NCI-H2227 treated with DMSO at 0.1 percent for 48 hours (cell line): Measurements from ENCODE around the gene PPP1R14B.

ENCODE experiments used
- DNase-seq: peaks from one replicate; lab custom pipeline; 2025; lab: John Stamatoyannopoulos, UW

The PPP1R14B gene, protein sequence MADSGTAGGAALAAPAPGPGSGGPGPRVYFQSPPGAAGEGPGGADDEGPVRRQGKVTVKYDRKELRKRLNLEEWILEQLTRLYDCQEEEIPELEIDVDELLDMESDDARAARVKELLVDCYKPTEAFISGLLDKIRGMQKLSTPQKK

DNA sequence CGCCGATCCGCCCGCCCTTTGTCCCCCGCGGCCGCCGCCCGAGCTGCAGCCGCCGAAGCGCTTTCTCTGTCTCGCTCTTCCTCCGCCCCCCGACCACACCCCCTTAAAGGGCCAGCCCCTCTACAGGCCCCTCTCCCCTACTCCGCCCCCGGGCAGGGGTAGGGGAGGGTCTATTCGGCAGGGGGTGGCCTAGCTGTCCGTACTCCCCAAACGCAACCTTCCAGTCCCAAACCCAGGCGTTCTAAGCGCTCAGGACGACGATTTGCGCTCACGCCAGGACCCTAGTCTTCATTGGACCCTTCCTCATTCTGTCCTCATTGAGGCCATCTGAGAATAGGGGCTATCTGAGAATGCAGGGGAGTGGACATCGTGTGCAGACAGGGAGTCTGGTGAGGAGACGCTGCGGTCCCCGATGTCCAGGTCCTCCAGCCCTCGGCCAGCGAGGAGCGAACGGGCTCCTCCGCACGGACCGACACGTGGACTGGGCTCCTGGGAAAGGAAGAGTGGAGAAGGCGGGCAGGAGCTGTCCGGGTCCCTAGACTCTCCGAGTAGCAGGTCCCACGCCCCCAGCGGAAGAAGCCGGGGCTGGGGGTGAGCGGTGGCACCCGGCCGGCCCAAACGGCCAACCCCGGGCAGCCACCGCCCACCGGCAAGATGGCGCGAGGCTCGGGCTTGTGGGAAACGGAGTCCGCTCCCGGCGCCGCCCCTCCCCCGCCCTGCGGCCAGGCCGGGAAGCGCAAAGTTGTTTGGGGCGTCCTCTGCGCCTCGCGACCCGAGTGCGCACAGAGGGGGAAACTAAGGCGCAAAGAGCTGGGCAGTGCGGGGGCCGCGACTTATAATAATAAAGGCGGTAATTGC, at the start of gene PPP1R14B:
PPP1R14B (minus strand) TSS at position 73 of the 858 bp plus-strand sequence. CDS start 270 bp downstream, outside the sequence.
- peak; percentile 85 for DNase-seq

DNA sequence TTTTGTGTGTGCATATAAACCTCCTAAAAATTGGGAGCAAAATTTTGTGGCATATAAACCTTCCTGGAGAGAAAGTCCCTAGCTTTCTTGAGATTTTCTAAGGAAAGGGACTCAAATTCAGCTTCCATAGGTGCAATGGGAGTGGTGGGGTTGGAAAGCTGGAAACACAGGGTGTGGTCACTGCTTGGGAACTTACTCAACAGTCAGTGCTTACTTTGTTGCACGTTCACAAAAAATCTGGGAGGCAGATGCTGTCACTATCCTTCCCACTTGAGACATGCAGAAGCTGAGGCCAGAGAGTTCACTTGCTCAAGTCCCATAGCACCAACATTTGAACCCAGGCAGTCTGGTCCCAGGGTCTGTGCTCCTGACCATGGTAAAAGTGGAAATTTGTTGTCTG, 49.5 kb upstream of the PPP1R14B start:
- no peak for DNase-seq

DNA sequence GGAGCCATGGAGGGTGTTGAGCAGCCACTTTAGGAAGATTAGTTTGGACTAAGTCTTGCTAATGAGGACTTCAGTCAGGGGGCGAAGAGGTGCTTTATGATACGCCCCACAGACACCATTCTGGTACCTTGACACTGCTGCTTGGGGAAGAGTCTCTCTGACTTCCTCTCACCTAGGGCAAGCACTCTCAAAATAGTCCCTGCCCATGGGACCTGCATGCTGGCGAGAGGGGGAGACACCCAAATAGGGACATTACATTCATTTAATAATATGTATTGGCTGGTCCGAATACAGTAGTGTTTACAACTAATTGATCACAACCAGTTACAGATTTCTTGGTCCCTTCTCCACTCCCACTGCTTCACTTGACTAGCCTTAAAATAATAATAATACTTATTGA, 49.0 kb upstream of the PPP1R14B start:
- no peak for DNase-seq

DNA sequence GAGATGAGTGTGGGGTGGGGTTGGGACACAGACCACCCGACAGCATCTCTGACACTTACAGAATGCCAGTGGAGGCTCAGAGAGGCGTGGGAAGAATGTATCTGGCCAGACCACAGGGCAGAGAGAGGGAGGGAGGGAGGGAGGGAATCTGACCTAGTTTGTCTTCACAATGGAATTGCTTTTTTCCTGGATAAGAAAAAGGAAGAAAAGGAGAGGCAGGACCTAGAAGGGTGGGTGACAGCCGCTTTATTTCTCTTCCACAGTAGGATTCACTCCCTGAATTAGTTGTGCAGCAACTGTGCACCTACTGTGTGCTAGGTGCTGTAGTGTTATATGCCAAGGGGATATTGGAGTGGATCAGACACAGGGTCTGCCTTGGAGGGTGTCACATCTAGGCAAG, 48.0 kb upstream of the PPP1R14B start:
- no peak for DNase-seq

DNA sequence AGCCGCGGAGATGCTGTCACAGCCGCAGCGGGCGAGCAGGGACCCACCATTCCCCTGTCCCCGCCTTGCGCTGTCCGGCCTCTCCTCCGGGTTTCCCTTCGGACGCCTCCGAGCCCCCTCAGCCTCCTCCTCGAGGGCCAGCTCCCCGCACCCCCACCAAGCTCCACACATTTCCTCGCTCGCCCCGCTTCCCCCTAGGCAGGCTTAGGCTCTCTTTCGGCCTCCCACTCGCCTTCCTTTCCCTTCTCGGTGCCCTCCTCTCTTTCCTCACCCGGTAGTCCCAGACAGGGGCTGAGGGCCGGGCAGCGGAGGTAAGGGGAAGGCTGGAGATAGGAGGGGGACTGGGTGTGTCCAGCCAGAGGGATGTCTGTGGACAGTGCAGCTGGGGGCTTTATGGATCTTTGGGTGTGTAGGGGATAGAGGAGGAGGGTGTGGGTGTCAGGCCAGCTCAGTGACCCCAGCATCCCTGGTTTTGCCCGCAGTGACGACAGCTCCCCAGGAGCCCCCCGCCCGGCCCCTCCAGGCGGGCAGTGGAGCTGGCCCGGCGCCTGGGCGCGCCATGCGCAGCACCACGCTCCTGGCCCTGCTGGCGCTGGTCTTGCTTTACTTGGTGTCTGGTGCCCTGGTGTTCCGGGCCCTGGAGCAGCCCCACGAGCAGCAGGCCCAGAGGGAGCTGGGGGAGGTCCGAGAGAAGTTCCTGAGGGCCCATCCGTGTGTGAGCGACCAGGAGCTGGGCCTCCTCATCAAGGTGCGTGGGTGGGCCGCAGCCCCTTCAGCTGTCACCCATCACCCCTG, 45.9 kb upstream of the PPP1R14B start:
- no peak for DNase-seq

DNA sequence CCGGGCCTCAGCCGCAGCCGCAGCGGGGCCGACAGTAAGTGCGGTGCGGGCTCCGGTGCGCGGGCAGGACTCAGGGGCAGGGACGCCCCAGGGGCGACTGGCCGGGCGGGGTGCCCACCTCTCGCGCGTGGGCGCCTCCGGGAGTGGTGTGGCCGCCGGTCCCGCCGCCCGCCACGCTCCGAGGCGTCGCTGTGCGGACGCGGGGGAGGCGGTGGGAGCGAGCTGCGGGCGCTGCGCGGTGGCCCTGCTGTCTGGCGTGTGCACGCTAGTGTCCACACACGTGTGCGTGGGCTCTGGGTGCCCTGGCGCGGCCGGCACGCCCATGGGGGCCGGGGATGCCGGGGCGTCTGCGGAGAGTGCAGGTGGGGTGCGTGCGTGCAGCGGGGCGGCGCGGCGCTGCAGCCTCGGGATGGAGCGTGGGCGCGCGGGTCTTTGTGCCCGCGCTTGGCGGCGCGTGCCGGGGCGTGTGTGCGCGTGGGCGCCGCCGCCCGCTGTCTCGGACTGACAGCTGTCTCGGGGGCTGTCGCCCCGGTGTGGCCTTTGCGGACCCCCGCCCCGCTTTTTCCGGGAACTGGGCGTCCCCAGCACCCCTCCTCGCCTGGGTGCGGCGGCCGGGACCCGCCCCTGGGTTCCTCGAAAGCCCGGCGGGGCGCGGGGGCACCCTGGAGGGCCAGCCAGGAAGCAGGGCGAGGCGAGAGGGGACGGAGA, 45.2 kb upstream of the PPP1R14B start:
- DNase-seq, result no peak

DNA sequence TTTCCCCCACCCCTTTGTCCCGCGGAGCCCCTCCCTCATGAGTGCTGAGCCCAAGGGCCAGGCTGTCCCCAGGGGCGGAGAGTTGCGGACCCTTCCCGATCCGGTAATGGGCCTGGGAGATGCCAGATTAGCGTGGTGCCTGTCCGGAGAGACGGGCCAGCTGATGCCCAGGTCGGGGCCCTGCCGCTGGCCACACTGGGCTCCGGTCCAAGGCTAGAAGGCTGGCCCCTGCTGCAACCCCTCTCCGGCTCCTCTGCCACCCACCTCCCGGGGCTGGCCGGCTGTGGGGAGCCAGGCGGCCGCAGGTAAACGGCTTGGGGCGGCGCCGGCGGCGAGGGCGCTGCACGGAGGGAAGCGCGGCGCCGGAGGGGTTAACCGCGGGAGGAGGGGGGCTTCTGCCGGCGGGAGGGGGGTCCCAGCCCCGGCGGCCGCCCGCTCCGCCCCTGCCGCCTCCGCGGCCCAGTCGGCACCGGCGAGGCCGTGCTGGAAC, 44.6 kb upstream of the PPP1R14B start, which contains the start of gene KCNK4:
KCNK4 (plus strand) TSS at position 41 of the 490 bp plus-strand sequence. CDS start 1,717 bp downstream, outside the sequence.
- DNase-seq, result no peak

DNA sequence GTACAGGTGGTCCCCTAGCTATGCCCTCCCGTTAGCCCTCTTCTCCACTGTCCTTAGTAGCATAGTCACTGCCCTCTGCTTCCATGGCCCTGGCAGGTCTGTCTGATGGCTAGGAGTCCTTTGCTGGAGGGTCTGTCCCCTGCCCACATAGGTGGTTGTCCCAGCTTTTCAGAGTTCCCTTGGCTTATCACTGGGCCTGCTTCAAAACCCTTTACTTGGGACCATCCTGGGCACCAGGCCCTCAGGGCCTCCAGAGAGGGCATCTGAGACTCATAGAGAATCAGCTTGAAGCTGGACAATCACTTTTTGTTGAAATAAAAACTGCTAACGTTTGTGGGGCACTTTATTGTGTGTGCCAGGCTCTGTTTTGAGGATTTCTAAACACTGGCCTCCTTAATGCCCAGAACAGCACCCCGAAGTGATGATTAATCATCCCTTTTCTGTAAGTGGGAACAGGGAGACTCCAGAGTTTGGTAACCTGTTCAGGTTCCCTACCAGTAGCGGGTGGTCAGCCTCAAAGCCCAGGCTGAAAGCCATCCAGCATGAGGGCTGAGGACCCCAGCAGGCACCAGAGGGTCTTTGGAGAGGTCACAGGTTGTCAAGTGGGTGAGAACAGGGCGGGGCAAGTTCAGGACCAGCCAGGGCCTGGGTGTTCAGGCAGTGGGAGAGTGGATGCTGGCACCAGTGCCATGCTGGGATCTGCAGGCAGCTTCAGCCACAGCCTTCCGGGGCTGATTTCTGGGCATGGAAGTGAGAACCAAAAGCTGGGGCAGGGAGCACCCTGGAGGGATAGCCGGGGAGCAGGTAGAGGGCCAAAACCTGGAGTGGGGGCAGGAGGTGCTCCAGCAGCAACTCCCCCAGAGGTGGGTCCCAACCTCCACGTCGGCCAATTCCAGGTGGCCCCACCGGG, 43.9 kb upstream of the PPP1R14B start:
- DNase-seq, result no peak

DNA sequence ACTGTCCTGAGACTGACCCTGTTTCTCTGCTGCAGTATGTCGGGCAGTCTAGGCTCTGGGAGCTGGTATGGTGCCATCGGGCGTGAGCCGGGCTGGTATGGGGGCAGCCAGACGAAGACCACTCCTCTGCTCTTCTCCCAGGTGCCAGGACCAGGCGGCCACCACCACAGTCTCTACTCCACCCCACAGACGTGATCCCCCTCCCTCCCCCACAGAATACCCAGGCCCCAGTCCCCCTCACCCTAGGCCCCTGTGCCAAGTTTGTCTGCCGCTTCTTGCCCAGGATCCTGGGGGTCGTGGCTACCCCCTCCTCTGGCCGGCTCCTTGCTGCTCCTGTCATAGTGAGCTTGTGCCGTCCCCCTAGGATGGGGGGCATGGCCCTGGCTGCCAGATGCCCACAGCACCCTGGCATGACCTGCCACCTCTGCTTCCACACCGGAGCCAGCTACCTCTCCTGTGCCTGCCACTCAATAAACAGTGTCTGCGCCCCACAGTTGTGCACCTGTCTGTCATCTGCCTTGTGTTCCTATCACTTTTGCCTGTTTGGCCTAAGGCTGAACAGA, 42.3 kb upstream of the PPP1R14B start:
- DNase-seq, result no peak

DNA sequence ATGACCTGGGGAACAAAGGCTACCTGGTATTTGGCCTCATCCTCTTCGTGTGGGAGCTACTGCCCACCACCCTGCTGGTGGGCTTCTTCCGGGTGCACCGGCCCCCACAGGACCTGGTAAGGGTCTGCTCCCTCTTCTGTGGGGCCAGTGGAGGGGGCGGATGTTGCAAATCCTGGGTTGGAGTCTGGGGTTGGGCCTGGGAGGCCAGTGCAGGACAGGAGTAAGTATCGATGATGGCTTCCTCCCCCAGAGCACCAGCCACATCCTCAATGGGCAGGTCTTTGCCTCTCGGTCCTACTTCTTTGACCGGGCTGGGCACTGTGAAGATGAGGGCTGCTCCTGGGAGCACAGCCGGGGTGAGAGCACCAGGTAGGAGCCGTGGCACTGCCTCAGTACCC, 41.6 kb upstream of the PPP1R14B start:
- DNase-seq, result no peak

DNA sequence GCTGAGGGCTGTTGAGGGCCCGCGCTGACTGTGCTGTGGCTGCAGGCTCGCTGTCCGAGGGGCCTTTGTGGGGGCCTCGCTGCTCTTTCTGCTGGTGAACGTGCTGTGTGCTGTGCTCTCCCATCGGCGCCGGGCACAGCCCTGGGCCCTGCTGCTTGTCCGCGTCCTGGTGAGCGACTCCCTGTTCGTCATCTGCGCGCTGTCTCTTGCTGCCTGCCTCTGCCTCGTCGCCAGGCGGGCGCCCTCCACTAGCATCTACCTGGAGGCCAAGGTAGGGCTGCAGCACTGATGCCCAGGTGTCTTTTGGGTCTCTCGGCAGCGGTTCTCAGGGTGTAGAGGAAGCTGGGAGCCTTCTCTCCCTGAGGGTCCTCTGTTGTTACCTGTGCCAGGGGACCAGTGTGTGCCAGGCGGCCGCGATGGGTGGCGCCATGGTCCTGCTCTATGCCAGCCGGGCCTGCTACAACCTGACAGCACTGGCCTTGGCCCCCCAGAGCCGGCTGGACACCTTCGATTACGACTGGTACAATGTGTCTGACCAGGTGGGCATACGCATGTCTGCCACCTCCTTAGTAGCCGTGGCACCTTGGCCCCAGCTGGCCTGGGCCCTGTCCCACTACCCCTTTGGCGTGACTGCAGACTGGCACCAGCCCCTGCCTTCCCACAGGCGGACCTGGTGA, 41.1 kb upstream of the PPP1R14B start:
- no peak for DNase-seq

DNA sequence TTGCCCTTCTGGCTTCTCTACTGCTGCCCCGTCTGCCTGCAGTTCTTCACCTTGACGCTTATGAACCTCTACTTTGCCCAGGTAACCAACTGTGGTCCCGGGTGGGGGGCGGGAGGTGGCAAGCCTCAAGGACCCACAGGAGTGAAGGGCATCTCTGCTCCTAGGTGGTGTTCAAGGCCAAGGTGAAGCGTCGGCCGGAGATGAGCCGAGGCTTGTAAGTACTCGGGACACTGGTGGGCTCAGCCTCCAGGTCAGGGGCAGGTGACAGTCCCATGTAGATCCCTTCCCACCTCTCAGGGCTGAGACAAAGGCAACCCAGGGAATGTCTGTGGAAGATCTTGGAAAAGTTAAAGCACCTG, 40.0 kb upstream of the PPP1R14B start:
- DNase-seq, result no peak

DNA sequence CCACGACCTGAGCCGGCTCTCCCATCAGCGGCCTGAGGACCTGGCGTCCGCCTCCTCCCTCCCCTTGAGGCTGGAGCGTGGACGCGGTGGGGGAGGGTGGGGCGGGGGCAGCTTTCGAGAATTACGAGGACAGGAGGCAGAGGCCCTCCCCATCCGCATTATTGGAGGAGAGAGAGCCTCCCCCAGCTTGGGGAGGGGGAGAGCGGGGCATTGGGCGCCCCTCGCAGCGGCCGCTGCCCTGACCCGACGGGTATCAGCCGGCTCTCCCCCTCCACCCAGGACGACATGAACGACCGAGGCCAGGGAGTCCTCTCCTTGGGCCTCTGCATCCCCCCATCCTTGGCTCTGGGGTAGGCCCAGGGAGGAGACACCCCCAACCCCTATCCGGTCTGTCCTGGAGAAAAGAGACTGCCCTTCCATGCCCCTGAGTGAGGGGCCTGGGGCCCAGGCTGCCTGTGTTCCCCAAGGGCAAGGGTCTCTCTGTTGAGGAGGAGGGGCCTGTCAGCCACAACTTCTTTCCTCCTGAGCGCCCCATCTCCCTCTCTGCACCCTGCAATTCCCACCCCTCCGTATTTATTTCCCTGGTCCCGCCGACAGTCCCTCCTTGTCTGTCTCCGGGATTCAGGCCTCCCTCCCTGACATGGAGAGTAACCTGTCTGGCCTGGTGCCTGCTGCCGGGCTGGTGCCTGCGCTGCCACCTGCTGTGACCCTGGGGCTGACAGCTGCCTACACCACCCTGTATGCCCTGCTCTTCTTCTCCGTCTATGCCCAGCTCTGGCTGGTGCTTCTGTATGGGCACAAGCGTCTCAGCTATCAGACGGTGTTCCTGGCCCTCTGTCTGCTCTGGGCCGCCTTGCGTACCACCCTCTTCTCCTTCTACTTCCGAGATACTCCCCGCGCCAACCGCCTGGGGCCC, 39.4 kb upstream of the PPP1R14B start:
- DNase-seq, result no peak

DNA sequence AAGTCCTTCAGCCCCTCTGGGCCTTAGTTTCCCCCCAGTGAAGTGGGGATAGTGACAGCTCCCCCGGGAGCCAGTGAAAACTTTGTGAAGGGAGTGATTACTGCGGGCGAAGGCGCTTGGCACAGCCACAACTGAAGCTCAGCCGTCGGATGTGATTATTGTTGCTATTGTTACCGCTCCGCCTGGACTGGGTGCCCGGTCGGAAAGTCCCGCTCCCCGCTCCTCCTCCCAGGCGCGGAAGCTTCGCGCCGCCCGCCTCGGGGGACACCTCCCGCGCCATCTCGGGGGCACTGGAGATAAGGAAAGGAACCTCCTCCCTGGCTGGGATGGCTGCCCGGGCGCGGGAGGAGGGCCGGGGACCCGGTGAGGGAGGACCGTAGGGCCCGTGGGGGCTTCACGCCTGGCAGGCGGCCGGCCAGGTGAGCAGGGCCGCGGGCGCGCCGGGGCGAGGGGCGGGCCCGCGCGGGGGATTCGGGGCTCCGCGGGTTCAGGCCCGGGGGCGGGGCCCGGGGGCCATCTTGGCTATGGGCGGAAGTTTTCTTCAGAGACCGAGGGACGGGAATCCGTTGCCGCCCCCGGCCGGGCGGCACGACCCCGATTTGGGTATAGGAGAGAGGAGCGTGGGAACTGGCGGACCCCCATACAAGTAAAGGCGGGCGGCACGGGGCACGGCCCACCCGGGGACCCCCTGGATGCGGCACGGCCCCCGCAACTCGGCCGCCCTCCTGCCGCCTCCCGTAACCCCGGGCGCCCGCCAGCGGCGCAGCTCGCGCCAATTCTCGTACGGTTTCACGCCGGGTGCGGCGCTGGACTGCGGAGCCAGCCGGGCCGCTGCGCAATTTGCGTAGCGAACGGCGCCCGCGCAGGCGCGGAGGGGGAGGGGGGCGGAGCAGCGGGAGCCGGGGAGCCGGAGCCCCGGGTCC, 38.5 kb upstream of the PPP1R14B start, which contains the start of gene GPR137:
GPR137 (plus strand) TSS at position 887 of the 923 bp plus-strand sequence. CDS start 677 bp downstream, outside the sequence.
- peak; percentile 73 for DNase-seq

DNA sequence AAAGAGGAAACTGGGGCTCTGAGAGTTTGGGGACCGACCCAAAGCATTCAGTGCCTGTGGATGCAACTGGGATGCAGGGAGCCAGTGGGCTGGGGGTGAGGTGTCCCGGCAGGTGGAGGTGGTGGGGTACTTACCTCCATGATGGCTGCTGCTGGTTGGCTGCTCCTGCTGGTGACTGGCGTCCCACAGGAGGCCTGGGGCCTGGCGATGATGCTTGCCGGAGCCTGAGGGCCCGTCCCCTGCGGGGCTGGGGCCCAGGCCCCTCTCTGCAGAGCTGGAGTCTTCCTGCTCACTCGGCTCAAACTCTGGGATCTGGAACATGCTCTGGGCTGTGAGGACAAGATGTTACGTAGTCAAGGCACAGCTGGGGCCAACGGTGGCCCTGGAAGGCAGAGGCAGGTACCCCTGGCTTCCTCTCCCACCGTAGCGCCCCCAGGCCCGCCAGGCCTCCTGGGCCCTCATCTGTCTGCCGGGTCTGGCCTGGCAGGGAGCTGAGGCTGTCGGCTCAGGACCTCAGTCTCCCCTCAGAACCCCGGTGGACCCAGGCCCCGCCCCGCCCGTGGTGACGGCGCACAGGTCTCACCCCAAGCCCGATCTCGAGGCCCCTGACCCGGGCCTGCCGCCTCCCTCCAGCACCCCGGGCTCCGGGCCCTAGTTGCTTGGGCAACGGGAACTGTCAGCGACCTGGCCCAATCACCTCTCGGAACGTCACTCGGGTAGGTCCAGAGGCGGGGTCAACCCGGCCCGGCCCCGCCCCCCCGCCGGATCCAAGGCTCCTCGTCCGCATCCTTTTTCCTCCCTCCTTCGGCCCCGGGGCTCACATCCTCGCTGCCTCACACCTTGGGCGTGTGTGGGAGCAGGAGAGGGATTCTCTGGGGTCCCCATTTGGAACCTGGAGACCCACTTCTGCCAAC, 37.6 kb upstream of the PPP1R14B start, which contains the start of gene BAD:
BAD (minus strand) TSS at position 618 of the 914 bp plus-strand sequence; CDS start at position 321, 297 bp downstream.
- peak; percentile 89 for DNase-seq

DNA sequence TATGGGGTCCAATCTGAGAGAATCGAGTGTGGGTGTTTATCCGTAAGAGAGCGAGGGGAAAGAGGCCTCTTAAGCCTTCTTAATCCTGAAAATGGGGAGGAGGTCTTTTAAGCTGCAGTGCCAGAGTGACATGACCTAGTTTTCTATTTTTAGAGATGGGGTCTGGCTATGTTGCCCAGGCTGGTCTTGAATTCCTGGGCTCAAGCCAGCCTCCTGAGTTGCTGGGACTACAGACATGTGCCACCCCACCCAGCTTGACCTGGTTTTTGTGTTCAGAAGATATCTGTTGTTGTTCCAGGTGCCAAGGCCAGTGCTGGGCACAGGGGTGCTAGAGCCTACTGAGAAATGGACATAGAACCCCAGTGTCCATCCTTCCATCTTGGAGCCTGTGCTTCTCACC, 36.3 kb upstream of the PPP1R14B start:
- DNase-seq, result no peak
